GM18870 (cell line): ENCODE measurements around the gene CDH22.

Experiments
- ATAC-seq: cut with Tn5 transposase; IDR thresholded peaks from one replicate; pipeline ENCODE4 v1.9.1; 2021; ENCODE audit warnings: moderate library complexity; ENCODE audit not compliant: unreplicated experiment

Gene CDH22

DNA sequence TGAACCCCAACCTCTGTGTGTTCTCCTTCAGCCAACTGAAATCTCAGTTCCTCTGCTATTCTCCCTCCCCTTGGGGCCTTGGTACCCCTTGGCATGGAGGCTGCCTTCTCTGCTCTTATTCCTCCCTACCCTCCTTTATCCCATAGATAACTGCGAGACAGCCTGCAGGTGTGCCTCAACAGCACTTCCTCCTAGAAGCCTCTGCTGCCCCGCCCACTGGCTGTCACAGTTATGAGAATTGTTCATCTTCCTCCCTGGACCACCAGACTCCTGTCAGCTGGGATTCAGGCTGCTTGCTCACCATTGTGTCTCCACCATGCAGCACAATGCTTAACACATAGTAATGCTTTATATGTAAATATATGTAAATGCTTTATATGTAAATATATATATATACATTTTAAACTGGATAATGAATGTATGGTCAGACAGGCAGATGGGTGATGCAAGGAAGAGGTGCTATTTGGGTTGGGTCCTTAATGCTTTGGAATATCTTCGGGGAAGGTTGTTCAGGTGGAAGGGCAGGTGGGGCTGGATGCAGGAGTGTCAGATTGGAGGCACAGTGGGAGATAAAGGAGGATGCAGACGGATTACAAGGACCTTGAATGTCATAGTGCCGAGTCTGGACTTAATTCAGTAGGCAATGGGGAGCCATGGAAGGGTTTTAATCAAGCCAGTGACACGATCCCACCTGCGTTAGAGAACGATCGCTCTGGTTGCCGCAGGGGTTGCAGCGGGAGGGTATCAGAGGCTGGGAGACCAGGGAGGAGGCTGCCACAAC, 4.9 kb downstream of the CDH22 start:
- no peak for ATAC-seq

DNA sequence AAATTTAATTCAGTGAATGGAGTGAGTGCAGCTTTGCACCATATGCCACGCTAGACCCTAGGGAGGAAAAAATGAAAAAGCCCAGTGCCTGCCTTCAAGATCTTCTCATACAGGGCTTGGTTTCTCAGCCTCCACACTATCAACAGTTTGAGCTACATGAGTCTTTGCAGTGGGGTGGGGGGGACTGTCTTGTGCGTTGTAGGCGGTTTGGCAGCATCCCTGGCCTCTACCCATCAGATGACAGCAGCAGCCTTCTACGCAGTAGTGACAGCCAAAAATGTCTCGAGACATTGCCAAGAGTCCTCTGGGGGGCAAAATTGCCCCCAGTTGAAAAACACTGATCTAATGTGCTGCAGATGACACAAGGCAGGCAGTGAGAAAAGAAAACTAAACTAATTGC, 6.2 kb downstream of the CDH22 start:
- ATAC-seq = no peak

DNA sequence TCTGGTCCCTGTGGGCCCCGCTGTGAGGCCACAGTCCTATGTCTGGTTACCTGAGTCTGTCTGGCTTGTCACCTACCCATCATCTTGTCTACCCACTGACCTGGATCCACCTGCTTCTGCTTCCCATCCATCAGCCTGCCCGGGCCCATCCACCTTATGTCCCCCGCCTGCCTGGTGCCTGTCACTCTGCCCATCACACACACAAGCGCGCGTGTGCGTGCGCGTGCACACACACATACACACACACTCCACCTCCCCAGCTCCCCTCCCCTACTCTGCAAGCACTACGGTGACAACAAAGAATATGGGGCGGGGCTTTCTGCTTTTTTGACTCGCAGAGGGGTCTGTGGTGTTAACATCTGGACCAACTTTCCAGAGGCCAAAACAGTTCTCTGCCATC, 8.0 kb downstream of the CDH22 start:
- ATAC-seq = no peak

DNA sequence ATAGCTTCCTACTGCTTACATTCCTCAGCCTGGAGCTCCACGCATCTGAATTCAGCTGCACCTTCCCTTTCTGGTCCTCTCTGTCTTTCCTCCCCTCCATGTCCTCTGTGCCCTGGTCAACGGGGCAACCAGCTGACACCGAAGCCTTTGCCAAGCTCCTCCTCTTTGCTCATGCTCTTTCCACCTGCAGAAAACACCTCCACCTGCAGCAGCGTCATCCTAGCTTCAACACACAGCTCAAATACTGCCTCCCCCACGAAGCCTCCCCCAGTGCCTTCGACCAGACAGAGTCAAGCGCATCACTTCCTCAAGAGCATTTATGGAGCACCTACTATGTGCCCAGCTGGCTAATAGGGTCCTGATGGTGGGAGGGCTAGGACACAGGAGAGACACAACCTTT, 9.2 kb downstream of the CDH22 start:
- no peak for ATAC-seq

DNA sequence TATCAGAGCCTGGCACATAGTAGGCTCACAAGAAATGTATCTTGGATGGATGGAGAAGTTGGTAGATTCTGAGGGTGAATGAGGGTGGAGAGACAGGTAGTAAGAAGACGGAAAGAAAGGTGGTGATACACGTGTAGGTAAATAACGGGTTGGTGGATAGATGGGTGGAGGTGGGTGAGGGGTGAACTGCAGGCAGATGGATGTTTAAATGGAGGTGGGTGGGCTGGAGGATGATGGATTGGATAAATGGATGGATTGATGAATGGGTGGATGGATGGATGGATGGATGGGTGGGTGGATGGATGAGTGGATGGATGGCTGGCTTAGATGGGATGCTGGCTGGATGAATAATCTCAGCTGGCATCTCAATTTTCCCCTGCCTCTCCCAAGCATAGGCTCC, 9.9 kb downstream of the CDH22 start:
- ATAC-seq = no peak

DNA sequence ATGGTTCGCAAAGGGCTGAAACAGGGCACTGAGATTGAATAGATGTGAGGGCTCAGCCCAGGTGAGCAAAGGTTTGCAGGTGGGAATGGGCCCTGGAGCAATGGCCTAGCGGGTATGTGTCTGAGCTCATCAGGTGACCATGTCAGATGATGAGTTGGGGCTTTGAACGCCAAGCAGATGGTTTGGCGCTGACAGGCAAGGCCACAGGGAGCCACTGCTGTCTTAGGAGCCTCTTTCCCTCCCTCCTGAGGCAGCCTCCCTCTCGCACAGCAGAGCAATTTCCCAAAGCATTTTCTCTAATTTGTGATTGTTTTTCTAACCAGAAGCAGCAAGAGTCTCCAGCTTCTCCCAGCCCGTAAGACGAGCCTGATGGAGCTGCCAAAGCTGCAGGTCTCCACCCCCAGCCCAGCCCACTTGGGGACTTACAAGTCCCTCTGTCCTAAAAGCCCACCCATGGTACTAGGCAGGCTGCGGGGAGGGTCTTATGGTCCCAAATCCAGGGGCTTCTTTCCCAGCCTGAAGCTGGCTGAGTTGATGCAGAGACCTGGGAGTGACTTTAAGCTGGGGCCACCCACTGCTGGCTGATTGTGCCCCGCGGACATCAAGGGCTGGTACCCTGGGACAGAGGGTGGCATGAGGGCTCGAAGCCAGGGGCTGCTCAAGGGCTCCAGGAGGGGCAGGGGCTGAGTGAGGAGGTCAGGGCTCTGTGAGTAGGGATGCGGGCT, 11.6 kb downstream of the CDH22 start:
- ATAC-seq = no peak

DNA sequence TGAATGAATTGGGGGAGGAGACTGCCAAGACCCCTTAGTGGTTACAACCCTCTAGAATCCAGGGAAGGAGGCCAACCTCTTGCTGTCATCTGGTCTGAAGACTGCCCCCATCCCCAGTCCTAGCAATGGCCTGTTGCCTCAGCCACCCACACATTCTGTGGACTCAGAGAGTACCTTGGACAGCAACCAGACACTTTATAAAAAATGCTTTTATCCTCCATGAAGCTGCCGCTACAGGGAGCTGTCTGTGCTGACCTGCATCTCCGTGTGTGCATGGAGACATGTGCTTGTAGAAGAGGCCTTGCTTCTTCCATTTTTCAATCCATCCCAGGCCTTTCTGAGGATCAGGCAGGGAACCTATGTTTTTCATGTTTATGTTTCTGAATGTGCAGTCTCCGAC, 15.2 kb downstream of the CDH22 start:
- no peak for ATAC-seq

DNA sequence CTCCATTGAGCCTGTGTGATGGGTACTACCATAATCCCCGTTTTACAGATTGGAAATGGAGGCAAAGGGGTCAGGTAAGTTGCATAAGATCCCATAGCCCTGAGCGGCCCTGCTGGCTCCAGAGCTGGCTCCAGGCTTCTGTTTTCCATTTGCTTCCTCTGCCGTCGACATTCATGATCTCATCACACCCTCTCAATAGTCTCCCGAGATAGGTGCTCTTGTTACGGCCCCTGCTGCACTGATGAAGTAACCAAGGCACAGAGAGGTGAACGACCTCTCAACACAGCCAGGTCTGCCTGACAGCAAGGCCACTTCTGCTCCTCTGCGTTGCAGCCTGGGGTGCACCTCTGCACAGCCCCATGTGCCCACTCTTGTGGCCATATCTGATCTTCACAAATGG, 16.9 kb downstream of the CDH22 start:
- no peak for ATAC-seq

DNA sequence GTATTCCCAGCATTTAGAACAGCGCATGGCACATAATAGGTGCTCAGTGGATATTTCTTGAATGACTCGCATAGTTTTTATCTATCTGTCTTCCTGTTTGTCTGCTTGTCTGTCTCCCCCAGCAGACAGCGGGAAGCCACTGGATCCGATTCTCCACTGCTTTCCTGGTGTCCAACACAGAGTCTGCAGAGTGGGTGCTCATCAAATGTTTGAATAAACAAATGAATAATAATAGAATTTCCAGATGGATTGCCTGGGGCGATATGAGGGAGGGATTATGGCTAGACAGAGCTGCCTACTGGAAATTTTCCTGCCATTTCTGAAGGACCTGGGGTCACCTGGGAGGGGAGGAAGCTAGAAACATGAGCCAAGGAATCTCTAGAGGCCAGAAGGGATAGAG, 18.9 kb downstream of the CDH22 start:
- no peak for ATAC-seq

DNA sequence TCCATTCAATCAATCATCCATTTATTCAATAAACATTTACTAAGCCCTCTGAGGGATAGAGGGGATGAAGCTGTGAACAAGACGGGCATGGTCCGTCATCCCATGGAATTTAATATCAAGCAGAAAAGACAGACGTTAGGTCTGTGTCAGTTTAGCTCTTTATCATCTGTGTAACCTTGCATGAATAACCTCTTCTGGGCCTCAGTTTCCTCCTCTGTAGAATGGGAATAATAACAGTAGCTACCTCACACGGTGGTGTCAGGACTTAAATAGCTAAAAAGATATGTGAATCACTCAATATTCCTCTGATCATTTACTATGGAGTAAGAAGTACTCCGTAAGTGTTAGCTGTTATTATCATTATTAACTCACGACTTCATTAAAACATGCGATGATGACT, 21.3 kb downstream of the CDH22 start:
- no peak for ATAC-seq

DNA sequence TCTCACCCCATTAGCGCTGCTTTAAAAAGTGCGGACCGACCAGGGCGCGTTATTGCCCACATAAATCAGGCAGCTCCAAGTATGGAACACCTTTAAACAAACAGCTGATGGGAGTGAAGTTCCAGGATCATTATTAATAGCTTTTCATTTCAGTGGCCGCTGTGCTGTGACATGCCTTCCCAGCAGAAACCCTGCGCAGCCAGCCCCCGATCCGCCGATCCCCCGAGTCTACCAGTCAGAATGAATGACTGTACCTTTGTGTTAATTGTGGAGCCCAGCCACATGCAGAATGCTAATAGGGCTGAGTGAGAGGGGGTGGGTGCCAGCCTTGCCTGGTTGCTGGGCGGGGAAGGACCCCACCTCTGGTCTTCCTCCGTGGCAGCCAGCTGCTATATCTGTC, 21.9 kb downstream of the CDH22 start:
- no peak for ATAC-seq

DNA sequence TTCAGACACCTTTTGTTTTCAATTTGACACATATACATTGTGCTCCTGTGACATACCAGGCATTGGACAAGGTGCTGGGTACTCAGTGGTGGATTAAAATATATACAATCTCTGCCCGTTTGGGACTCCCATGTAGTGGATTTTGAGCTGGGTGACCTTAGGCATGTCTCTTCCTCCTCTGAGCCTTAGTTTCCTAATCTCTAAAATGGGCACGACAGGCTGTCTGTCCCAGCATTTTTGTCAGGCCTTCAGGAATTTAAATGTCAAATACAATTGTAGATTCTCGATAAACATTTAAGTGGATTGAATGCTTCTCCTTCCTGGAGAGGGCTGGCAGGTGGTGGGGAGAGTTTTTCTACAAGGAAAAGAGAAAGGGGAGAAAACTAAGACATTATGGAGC, 22.6 kb downstream of the CDH22 start:
- no peak for ATAC-seq

DNA sequence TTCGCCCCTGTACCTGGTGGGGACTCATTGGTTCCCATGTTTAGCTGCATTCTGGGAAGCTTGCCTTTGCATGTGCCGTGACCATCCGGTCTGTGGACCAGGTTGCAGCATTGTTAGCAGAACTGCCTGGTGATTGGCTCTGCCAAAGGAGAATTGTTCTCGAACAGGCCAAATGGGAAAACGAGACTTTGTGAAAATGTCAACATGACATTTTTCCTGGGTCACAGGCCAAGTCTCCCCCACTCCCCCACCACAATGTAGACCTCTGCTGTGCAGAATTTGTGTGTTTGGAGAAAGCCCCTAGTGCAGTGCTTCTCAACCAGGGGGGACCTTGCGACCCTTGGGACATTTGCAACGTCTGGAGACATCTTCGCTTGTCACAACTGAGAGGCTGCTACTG, 23.2 kb downstream of the CDH22 start:
- ATAC-seq = no peak

DNA sequence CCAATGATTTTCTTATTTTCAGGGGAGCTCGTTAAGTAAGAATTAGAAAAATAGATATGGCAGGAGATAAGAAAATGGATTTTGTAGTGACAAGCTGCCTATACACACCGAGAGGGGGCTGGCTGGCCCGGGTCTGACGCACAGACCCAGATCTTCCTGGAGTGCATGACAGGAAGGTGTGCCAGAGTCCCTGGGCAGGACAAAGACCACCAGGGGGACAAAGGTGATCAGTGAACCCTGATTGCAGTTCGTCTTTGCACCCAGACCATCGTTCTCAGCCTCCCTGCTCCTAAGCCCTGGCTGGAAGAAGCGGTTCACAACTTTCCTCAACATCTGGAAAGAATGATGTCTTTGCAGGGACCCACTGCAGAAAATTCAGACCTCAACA, 24.3 kb downstream of the CDH22 start:
- no peak for ATAC-seq

DNA sequence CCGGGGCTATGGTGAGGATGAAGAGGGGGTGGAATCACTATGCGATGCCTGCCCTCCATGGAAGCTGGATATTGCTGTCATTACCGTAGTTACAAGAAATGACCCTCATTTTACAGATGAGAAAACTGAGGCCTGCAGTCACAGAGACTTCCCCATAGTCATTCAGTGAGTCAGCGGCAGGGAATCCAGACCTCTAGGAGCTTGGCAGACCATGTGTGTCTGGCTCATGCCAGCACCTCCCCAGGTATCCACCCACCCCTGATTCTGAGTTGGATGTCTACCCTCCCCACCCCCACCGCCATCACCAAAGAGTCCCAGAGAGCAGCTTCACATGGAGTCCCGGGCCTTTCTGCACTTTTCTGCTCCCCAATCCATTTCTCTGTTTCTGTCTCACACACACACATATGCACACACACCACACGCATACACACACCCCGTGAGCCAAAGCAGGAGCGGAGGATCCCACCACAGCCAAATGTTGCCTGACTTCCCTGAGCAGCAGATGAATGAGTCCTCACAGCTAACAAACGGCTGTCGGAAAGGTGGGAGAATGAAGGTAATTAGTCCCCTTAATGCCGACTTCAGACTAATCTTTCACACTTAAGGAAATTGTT, 24.8 kb downstream of the CDH22 start:
- ATAC-seq = no peak

DNA sequence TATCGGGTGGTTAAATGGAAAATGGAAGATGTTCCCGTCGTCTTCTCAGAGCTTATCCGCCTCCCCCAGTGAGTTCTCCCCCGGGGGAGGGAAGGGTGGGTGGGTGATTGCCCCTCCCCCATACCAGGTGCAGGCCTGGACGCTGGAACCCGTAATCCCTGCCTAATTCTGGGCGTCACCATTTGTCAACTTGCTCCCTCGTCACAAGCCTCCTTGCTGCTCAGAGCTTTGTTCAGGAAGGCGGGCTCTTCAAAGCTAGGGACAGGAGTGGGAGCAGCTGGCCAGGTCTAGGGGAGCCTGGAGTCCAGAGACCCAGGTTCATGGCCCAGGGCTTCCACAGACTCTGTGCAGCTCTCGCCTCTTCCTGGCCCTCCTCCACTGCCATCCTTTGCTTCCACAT, 25.6 kb downstream of the CDH22 start:
- no peak for ATAC-seq

DNA sequence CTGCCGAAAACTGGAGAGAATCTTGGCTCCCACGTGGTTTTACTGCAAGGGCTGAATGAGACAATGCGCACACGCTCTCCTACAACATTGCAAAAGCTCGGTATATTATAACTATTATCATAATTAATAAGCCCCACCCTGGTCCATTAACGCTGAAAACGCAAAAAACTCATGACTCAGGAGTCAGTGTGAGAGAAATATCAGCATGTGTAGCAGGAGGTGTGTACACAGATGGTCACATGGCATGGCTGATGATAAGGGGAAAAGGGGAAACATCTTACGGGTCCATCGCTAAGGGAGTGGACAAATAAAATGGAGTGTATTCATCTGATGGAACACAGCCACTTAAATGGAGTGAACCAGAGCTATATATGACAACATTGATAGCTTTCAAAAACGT, 29.2 kb downstream of the CDH22 start:
- ATAC-seq = no peak

DNA sequence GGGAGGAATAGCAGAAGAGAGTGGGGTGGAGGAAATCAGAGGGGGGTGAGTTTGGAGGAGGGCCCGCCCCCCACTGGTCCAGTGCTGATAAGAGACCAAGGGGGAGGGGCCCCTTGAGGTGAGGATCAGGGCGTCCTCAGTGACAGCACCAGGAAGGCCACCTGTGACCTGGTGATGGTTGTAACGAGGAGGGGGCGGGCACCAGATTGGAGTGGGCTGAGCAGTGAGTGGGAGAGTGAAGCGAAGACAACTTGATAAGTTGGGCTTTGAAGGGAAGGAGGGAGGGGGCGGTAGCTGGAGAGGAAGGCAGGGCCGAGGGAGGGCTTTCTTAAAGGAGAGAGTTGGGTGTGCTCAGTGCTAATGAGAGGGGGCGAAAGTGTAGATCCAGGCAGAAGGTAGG, 30.7 kb downstream of the CDH22 start:
- no peak for ATAC-seq

DNA sequence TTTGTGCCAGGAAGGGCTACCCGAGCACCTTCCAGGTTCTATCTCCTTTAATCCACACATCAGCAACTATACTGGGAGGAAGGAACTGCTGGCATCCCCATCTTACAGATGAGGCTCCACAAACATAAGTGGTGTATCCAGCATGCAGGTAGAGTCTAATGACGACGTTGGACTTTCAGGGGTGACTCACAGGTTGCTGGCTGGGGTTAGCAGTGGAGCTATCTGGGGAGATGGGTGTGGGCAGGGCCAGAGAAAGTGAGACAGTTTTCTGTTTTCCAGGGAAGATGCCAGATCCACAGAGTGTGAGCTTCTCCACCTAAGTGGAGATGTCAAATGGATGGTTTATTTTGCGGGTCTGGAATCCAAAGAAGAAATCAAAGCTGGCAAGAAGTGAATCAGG, 31.8 kb downstream of the CDH22 start:
- ATAC-seq = no peak

DNA sequence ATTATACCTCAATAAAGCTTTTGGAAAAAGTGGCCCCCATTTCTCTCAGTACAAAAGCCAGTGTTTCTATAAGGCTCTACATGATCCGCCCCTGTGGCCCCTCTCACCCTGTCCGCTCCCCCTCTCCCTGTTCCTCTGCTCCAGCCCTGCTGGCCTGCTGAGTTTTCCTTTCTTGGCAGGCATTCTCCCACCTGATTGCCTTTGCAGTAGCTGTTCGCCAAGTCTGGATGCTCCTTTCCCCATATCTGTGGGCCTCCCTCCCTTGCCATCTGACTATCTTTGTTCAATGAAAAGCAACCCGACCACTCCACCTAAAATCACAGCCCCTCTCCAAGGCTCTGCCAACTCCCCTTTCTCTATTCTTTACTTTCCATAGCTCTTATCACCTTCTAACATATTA, 33.2 kb downstream of the CDH22 start:
- ATAC-seq = no peak

DNA sequence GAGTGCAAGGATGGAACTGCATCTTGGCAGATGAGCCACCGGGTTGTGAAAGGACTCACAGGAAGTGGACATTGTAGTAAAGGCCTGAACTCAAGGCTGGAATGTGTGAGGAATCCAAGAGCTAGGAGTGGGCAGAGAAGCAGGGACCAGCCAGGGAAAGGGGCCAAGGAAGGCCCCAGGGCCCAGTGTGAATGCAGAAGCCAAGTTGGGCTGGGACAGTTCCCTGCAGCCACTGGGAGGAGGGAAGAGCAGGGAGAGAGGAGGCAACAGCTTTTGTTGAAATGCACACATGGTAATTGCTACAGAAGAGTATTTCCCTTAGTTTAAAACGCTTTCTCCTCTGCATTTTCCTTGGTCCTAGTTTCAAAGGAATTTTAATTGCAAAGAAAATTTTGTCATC, 34.6 kb downstream of the CDH22 start:
- ATAC-seq = no peak

DNA sequence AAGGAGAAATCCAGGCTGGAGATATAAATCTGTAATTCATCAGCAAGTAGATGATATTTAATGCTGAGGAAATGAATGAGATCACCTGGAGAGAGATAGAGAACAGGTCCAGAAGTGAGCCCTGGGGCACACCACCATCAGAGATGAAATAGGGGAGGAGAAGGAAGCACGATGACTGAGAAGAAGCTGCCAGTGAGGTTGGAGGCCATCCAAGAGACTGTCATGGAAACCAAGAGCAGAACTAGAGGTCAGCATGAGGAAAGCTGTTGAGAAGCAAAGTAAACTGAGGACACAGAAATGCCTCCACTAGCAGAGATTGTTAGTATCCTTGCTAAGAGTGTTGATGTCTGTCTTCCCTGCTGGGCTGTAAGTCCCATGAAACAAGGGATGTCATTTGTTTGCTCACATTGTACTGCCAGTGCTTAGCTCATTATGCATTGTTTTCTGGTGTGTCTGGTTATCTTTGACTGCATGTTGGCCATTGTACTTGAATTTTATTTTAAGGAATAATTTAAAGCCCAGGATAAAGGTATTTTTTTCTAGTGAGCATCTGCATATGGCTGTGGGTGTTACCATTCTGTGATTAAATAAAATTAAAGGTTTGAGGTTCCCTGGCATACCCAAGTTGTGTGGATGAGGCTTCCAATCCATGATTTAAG, 35.8 kb downstream of the CDH22 start:
- no peak for ATAC-seq
